B cell (primary cell): Measurements from ENCODE around the gene ZFYVE16.

Experiments used
- CTCF ChIP-seq: fragments of 200-600 bp; IDR thresholded peaks from one replicate; pipeline ENCODE4 v1.8.0; 2022; ENCODE audit warnings: antibody characterized with exemption, mild to moderate bottlenecking
- EZH2 ChIP-seq: IDR thresholded peaks from 2 replicates; pipeline ENCODE4 v1.6.1; 2012; ENCODE audit warnings: borderline replicate concordance, low read depth, mild to moderate bottlenecking, moderate library complexity, low read length; ENCODE audit not compliant: insufficient read depth, poor library complexity, severe bottlenecking

- TF ChIP-seq CTCF = no peak
- TF ChIP-seq EZH2 = no peak
Measured at GRCh38 chr5:80492741-80493140, 84.9 kb downstream of the ZFYVE16 start.
